HG03064 (cell line): ENCODE results near the gene RAB5A.
"Not testable (repeated sequence)": the region's sequence is repeated elsewhere in the genome, so short reads cannot be mapped to it uniquely, and the experiment has no call there.

ENCODE experiments used
- ATAC-seq: cut with Tn5 transposase; IDR thresholded peaks from one replicate; pipeline ENCODE4 v1.9.1; 2021; ENCODE audit warnings: low read depth; ENCODE audit not compliant: unreplicated experiment

RAB5A gene

GRCh38 chr3:19947549-19948225 lies 790 bp downstream of the RAB5A start:
- ATAC-seq, result peak; percentile 25

GRCh38 chr3:19948226-19948591 lies 1.3 kb downstream of the RAB5A start:
- no peak for ATAC-seq

GRCh38 chr3:19950316-19950715 lies 3.4 kb downstream of the RAB5A start:
- no peak for ATAC-seq

- no peak for ATAC-seq
These were observed 7.8 kb downstream of the RAB5A start for GRCh38 chr3:19954676-19955075.

GRCh38 chr3:19957354-19957753 lies 10.5 kb downstream of the RAB5A start:
- ATAC-seq, result not testable (repeated sequence)

GRCh38 chr3:19959505-19959904 lies 12.6 kb downstream of the RAB5A start:
- no peak for ATAC-seq

- ATAC-seq, result no peak
These were observed 13.8 kb downstream of the RAB5A start for GRCh38 chr3:19960696-19961095.

- no peak for ATAC-seq
These were observed 15.1 kb downstream of the RAB5A start for GRCh38 chr3:19961960-19962359.

GRCh38 chr3:19967208-19967607 lies 20.3 kb downstream of the RAB5A start:
- no peak for ATAC-seq

- no peak for ATAC-seq
These were observed 20.9 kb downstream of the RAB5A start for GRCh38 chr3:19967812-19968211.

- ATAC-seq, result no peak
These were observed 23.4 kb downstream of the RAB5A start for GRCh38 chr3:19970327-19970726.

- ATAC-seq, result no peak
These were observed 25.2 kb downstream of the RAB5A start for GRCh38 chr3:19972054-19972453.

- ATAC-seq, result not testable (repeated sequence)
These were observed 42.0 kb downstream of the RAB5A start for GRCh38 chr3:19988904-19989303.

GRCh38 chr3:19994796-19995195 lies 47.9 kb downstream of the RAB5A start:
- no peak for ATAC-seq

- no peak for ATAC-seq
These were observed 50.6 kb downstream of the RAB5A start for GRCh38 chr3:19997502-19997901.

- ATAC-seq, result no peak
These were observed 55.0 kb downstream of the RAB5A start for GRCh38 chr3:20001932-20002331.

GRCh38 chr3:20007960-20008359 lies 61.1 kb downstream of the RAB5A start:
- ATAC-seq, result no peak

- no peak for ATAC-seq
These were observed 61.7 kb downstream of the RAB5A start for GRCh38 chr3:20008646-20009045.

- no peak for ATAC-seq
These were observed 65.3 kb downstream of the RAB5A start, which contains the start of gene PP2D1 for GRCh38 chr3:20012164-20012563. Gene PP2D1 (minus strand): TSS chr3:20012264. CDS start chr3:20012072, 192 bp downstream.

- ATAC-seq, result no peak
These were observed 66.5 kb downstream of the RAB5A start for GRCh38 chr3:20013396-20013795.

GRCh38 chr3:20015525-20015924 lies 68.6 kb downstream of the RAB5A start:
- no peak for ATAC-seq

GRCh38 chr3:20016076-20016475 lies 69.2 kb downstream of the RAB5A start:
- ATAC-seq, result not testable (repeated sequence)
